ENCODE measurements around the gene SCAI.

The SCAI gene

DNA sequence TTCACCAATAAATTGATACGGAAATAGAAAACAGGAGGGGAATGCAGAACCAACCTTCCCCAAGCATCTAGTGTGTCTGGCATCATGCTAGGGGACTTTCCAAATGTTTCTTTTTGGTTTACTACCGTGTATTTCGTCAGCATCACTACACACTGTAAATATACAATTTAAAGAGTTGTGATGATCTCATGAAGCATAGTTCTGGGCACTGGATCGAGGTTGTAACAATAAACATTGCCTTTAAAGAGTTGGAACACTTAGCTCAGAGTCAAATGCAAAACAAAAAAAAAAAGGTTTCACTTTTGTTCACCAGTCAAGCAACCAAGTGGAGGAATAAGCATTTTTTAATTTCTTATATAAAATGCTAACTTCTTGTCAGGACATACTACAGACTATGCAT lies 2.9 kb upstream of the SCAI start:
- H3K4me1 ChIP-seq: peaks cover 0 to 25% (median 8%) of the 10 kb centered on the region in 4 donors
- DNase-seq: no peak
- H3K27ac ChIP-seq: no peak overlapping the region
- H3K4me3 ChIP-seq: no peak overlapping the region
- intact Hi-C loops (cut with DNase I; ENCODE audit: low total_unique reads): loop anchor here (10.0 kb wide), 1 partner anchor 281 kb away; the partner anchor contains the start of genes ARPC5L and RPL35
- H3K36me3 ChIP-seq: peaks cover 19 to 23% (median 23%) of the 10 kb centered on the region in 3 donors
- H3K9me3 ChIP-seq: no peaks in the 10 kb centered on the region
- H3K27me3 ChIP-seq: no peaks in the 10 kb centered on the region
- TF ChIP-seq, protein P1, sequence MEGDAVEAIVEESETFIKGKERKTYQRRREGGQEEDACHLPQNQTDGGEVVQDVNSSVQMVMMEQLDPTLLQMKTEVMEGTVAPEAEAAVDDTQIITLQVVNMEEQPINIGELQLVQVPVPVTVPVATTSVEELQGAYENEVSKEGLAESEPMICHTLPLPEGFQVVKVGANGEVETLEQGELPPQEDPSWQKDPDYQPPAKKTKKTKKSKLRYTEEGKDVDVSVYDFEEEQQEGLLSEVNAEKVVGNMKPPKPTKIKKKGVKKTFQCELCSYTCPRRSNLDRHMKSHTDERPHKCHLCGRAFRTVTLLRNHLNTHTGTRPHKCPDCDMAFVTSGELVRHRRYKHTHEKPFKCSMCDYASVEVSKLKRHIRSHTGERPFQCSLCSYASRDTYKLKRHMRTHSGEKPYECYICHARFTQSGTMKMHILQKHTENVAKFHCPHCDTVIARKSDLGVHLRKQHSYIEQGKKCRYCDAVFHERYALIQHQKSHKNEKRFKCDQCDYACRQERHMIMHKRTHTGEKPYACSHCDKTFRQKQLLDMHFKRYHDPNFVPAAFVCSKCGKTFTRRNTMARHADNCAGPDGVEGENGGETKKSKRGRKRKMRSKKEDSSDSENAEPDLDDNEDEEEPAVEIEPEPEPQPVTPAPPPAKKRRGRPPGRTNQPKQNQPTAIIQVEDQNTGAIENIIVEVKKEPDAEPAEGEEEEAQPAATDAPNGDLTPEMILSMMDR (IDR thresholded peaks at IDR 0.05): no peak

DNA sequence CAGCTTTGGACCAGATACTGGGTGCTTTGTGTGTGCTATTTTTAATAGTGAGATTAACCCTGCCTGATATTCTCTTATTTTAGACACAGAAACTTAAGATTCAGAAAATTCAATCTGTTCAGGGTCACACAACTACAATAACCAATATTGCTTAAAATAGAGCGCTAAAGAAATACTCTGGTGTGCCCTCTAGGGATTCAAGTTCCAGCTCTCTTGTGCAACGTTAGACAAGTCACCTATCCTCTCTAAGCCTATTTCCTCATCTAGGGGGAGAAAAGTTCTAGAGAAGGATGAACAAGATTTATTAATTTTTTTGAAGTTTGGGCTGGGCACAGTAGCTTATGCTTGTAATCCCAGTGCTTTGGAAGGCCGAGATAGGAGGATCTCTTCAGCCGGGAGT lies 2.1 kb upstream of the SCAI start:
- Histone ChIP-seq H3K27me3 (no peaks in the 10 kb centered on the region), H3K36me3 (peaks cover 11 to 15% (median 15%) of the 10 kb centered on the region in 3 donors), H3K4me1 (peaks cover 0 to 25% (median 9%) of the 10 kb centered on the region in 4 donors), H3K27ac (no peak overlapping the region), H3K4me3 (no peak overlapping the region), H3K9me3 (no peaks in the 10 kb centered on the region)
- no peak for DNase-seq
- intact Hi-C loops (cut with DNase I; ENCODE audit: low total_unique reads): loop anchor here (10.0 kb wide), 1 partner anchor 281 kb away; the partner anchor contains the start of genes ARPC5L and RPL35
- TF ChIP-seq, protein P1 (IDR thresholded peaks at IDR 0.05): peak in 1 of 2 experiments; percentile 7

DNA sequence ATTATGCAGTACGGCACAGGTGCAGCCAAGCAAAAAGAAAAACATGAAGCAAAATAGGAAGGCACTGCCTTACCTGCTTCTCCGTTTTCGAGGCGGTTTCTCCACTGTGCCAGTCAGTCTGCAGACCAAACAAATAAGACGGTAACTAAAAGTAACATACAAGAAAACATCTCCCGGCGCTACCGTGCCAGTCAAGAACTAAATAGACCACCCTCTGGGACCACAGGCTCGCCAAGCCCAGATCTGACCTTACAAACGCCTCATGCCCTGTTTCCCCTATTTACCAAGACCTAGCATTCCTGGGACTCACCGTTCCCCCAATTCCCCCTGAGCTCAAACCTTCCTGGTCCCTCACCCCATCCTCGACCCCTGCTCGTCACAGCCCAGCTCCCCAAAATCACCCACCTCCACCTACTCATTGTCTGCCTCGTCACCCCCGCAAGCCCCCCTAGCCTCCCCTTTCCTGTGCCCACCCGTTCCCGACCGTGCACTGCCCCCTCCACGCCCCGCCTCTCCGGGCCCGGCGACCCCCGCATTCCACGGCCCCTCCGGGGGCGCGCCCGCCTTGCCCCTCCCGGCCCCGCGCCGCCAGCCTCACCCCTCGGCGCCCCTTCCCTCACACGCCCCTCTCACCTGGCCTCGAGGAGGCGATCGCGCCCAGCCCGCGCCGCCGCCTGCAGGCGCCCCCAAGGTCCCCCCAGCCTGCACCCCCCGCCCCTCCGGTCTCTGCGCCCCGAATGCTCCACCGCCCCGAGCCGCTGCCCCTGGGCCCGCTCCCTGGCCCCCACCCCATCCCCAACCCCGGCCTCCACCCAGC lies 560 bp downstream of the SCAI start:
- H3K36me3 ChIP-seq: no peaks in the 10 kb centered on the region
- no peaks in the 10 kb centered on the region for H3K9me3 ChIP-seq
- no peaks in the 10 kb centered on the region for H3K27me3 ChIP-seq
- H3K4me3 ChIP-seq: peak overlapping the region; percentile 82 to 97
- H3K4me1 ChIP-seq: peaks cover 0 to 25% (median 9%) of the 10 kb centered on the region in 4 donors
- peak overlapping the region; percentile 80 to 81 for H3K27ac ChIP-seq
- intact Hi-C loops (cut with DNase I; ENCODE audit: low total_unique reads): loop anchor here (5.0 to 10.0 kb wide), 2 partner anchors 200 to 278 kb away; partner anchors contain the start of genes ARPC5L, GOLGA1 and RPL35
- TF ChIP-seq, protein P1 (IDR thresholded peaks at IDR 0.05): no peak
- no peak for DNase-seq

DNA sequence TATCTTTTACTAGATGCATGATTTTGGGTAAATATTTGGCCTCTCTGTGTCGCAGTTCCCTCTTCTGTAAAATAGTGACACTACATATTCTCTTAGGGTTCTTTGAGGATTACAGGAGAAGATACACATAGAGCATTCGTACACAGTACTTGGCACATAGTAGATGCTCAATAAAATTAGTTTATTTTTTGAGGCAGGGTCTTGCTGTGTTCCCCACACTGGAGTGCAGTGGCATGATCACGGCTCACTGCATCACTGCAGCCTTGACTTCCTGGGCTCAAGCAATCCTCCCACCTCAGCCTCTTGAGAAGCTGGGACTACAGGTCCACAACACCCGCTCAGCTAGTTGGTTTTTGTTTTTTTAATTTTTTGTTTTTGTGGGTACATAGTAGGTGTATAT lies 1.6 kb downstream of the SCAI start:
- Histone ChIP-seq H3K4me3 (no peak overlapping the region), H3K27me3 (no peaks in the 10 kb centered on the region), H3K36me3 (no peaks in the 10 kb centered on the region), H3K4me1 (peaks cover 0 to 25% (median 9%) of the 10 kb centered on the region in 4 donors), H3K9me3 (no peaks in the 10 kb centered on the region), H3K27ac (no peak overlapping the region)
- DNase-seq: no peak
- TF ChIP-seq, protein P1 (IDR thresholded peaks at IDR 0.05): no peak
- intact Hi-C loops (cut with DNase I; ENCODE audit: low total_unique reads): loop anchor here (5.0 to 10.0 kb wide), 2 partner anchors 199 to 277 kb away; partner anchors contain the start of genes ARPC5L, GOLGA1 and RPL35

DNA sequence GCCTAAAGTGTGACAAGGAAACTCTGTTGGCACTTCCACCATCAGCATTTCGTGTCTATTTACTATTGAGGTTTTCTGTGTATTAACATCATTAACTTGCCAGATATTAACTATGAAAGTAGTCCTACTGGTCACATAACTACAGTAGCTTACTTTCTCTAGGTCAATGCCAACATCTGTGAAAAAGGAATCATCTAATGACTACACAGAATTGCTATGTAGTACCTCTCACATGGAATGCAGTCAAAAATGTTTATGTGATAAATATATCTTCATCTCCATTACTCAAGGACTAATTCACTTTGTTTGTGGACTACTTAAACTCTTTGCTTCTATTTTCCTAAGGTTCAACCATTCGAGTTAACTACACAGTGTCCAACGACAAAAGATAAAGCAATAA lies 2.1 kb downstream of the SCAI start:
- no peak overlapping the region for H3K4me3 ChIP-seq
- no peak for DNase-seq
- H3K27me3 ChIP-seq: no peaks in the 10 kb centered on the region
- intact Hi-C loops (cut with DNase I; ENCODE audit: low total_unique reads): loop anchor here (5.0 to 10.0 kb wide), 2 partner anchors 199 to 276 kb away; partner anchors contain the start of genes ARPC5L, GOLGA1 and RPL35
- peaks cover 0 to 24% (median 9%) of the 10 kb centered on the region in 4 donors for H3K4me1 ChIP-seq
- no peaks in the 10 kb centered on the region for H3K36me3 ChIP-seq
- no peak overlapping the region for H3K27ac ChIP-seq
- no peaks in the 10 kb centered on the region for H3K9me3 ChIP-seq
- TF ChIP-seq, protein P1 (IDR thresholded peaks at IDR 0.05): no peak
